ENCODE measurements around the gene MYO5B. TPM values are rescaled to one million over a fixed set of nuclear protein-coding genes. Genes with fewer than 3 reads are reported as not detected.

MYO5B gene
- total and polyA plus RNA-seq, 10 of the 15 experiments (the other 5 are each of a cell fraction or from before 2014, with no cell fraction given): 2.5 to 4.5 (median 3.3) TPM

DNA sequence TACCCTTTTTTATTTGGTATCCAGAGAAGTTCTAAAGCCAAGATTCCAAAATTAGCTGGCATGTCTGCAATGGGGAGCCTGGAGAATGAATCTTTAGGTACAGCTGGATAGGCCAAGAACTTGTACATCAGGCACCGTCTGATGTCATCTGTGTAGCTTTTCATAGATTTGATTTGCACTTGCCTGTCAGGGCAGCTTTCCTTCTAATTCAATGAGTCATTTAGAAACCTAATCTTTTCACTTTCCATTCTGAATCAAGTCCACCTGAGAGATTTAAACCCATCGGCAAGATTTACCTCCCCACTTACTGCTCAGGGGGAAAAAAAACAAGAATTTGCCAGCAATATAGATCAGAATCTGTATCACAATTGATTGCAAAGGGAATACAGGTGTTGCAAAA lies 320.7 kb downstream of the MYO5B start:
- CTCF ChIA-PET: interaction anchor here (0.9 to 2.5 kb wide), 2 partner anchors 11 to 15 kb away, joined by 3 to 18 read pairs; no protein-coding TSS in a partner anchor
- intact Hi-C loops (cut with micrococcal nuclease; ENCODE audit: unreplicated experiment): no loop called here
- FAIRE-seq (peak; percentile 84), DNase-seq (ENCODE audit: low read depth, low spot score) (no peak), ATAC-seq (peak; percentile 81)
- no peak overlapping the region for H3K4me3 ChIP-seq
- no TSS peak for BruUV-seq (replicated peaks)
- no peak overlapping the region for H3K9ac ChIP-seq (ENCODE audit: control insufficient read depth, insufficient read depth, low read length)
- no peaks in the 10 kb centered on the region for H3K9me3 ChIP-seq (replicated peaks; ENCODE audit: control insufficient read depth, insufficient read depth, low read length)
- POLR2A ChIA-PET: no interaction called here
- WGBS (ENCODE audit: insufficient coverage, insufficient replicate concordance, low lambda C conversion rate, missing lambda C conversion rate): 2% methylated on average over 2 of the region's 2 CpGs
- peaks cover 0 to 3% of the 10 kb centered on the region in 2 experiments; a peak in 1 of 4 replicates for H3K27me3 ChIP-seq (replicated peaks in 1 of 2; ENCODE audit: control insufficient read depth in 2 of 2, insufficient read depth in 2 of 2, low read length in 1 of 2)
- in situ Hi-C loops (cut with MboI): no loop called here
- no peak overlapping the region for H2AFZ ChIP-seq (ENCODE audit: control insufficient read depth, low read depth, low read length)
- no peak overlapping the region for H3K27ac ChIP-seq (ENCODE audit: control insufficient read depth, insufficient read depth)
- RAD21 ChIA-PET (ENCODE audit: unreplicated experiment): interaction anchor here (0.8 to 1.0 kb wide), 2 partner anchors 16 to 36 kb away, joined by 3 read pairs; no protein-coding TSS in a partner anchor
- SMC1A ChIA-PET (ENCODE audit: uncharacterized antibody, unreplicated experiment): interaction anchor here (1.1 kb wide), 2 partner anchors 14 to 308 kb away, joined by 3 read pairs; no protein-coding TSS in a partner anchor
- peaks cover 3% of the 10 kb centered on the region for H3K4me1 ChIP-seq (ENCODE audit: control insufficient read depth, insufficient read depth, low read length)
- H3K36me3 ChIP-seq (ENCODE audit: control insufficient read depth in 2 of 2, insufficient read depth in 2 of 2, low read length in 1 of 2): no peaks in the 10 kb centered on the region
- H4K20me1 ChIP-seq (ENCODE audit: control insufficient read depth, insufficient read depth): no peaks in the 10 kb centered on the region
- no peak overlapping the region for H3K4me2 ChIP-seq (ENCODE audit: control insufficient read depth, insufficient read depth)
- no peaks in the 10 kb centered on the region for H3K79me2 ChIP-seq (ENCODE audit: control insufficient read depth, insufficient read depth, low read length)
- TF ChIP-seq YBX1 (IDR thresholded peaks at IDR 0.05) (no peak), WRNIP1 (IDR thresholded peaks at IDR 0.05; ENCODE audit: borderline replicate concordance, low read depth, low read length) (no peak), BMI1 (IDR thresholded peaks at IDR 0.05; ENCODE audit: borderline replicate concordance) (no peak), NBN (IDR thresholded peaks at IDR 0.05) (no peak), MTA2 (IDR thresholded peaks at IDR 0.05; ENCODE audit: low read depth) (no peak), MYB (IDR thresholded peaks at IDR 0.05; ENCODE audit: borderline replicate concordance, low read depth, low read length) (no peak), FOXK2 (IDR thresholded peaks at IDR 0.05) (no peak), CREB1 (IDR thresholded peaks at IDR 0.05; ENCODE audit: low read depth) (0 out of 2 replicates have a peak, but pooled peaks have one; percentile 23), ZNF622 (IDR thresholded peaks at IDR 0.05) (no peak), DPF2 (IDR thresholded peaks at IDR 0.05) (peak; percentile 31; the same call in 1 of the 2 replicates), NR2C1 (IDR thresholded peaks at IDR 0.05) (no peak), BCL11A (IDR thresholded peaks at IDR 0.05; ENCODE audit: low read depth, low read length) (no peak)
- TF ChIP-seq, protein P1, sequence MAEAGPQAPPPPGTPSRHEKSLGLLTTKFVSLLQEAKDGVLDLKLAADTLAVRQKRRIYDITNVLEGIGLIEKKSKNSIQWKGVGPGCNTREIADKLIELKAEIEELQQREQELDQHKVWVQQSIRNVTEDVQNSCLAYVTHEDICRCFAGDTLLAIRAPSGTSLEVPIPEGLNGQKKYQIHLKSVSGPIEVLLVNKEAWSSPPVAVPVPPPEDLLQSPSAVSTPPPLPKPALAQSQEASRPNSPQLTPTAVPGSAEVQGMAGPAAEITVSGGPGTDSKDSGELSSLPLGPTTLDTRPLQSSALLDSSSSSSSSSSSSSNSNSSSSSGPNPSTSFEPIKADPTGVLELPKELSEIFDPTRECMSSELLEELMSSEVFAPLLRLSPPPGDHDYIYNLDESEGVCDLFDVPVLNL (IDR thresholded peaks at IDR 0.05; ENCODE audit: low read depth, low read length): no peak
- TF ChIP-seq, protein P2, sequence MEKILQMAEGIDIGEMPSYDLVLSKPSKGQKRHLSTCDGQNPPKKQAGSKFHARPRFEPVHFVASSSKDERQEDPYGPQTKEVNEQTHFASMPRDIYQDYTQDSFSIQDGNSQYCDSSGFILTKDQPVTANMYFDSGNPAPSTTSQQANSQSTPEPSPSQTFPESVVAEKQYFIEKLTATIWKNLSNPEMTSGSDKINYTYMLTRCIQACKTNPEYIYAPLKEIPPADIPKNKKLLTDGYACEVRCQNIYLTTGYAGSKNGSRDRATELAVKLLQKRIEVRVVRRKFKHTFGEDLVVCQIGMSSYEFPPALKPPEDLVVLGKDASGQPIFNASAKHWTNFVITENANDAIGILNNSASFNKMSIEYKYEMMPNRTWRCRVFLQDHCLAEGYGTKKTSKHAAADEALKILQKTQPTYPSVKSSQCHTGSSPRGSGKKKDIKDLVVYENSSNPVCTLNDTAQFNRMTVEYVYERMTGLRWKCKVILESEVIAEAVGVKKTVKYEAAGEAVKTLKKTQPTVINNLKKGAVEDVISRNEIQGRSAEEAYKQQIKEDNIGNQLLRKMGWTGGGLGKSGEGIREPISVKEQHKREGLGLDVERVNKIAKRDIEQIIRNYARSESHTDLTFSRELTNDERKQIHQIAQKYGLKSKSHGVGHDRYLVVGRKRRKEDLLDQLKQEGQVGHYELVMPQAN (conservative IDR thresholded peaks at IDR 0.05): no peak
- TF ChIP-seq, protein P3, sequence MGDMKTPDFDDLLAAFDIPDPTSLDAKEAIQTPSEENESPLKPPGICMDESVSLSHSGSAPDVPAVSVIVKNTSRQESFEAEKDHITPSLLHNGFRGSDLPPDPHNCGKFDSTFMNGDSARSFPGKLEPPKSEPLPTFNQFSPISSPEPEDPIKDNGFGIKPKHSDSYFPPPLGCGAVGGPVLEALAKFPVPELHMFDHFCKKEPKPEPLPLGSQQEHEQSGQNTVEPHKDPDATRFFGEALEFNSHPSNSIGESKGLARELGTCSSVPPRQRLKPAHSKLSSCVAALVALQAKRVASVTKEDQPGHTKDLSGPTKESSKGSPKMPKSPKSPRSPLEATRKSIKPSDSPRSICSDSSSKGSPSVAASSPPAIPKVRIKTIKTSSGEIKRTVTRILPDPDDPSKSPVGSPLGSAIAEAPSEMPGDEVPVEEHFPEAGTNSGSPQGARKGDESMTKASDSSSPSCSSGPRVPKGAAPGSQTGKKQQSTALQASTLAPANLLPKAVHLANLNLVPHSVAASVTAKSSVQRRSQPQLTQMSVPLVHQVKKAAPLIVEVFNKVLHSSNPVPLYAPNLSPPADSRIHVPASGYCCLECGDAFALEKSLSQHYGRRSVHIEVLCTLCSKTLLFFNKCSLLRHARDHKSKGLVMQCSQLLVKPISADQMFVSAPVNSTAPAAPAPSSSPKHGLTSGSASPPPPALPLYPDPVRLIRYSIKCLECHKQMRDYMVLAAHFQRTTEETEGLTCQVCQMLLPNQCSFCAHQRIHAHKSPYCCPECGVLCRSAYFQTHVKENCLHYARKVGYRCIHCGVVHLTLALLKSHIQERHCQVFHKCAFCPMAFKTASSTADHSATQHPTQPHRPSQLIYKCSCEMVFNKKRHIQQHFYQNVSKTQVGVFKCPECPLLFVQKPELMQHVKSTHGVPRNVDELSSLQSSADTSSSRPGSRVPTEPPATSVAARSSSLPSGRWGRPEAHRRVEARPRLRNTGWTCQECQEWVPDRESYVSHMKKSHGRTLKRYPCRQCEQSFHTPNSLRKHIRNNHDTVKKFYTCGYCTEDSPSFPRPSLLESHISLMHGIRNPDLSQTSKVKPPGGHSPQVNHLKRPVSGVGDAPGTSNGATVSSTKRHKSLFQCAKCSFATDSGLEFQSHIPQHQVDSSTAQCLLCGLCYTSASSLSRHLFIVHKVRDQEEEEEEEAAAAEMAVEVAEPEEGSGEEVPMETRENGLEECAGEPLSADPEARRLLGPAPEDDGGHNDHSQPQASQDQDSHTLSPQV (IDR thresholded peaks at IDR 0.05): no peak
- TF ChIP-seq, protein P4, sequence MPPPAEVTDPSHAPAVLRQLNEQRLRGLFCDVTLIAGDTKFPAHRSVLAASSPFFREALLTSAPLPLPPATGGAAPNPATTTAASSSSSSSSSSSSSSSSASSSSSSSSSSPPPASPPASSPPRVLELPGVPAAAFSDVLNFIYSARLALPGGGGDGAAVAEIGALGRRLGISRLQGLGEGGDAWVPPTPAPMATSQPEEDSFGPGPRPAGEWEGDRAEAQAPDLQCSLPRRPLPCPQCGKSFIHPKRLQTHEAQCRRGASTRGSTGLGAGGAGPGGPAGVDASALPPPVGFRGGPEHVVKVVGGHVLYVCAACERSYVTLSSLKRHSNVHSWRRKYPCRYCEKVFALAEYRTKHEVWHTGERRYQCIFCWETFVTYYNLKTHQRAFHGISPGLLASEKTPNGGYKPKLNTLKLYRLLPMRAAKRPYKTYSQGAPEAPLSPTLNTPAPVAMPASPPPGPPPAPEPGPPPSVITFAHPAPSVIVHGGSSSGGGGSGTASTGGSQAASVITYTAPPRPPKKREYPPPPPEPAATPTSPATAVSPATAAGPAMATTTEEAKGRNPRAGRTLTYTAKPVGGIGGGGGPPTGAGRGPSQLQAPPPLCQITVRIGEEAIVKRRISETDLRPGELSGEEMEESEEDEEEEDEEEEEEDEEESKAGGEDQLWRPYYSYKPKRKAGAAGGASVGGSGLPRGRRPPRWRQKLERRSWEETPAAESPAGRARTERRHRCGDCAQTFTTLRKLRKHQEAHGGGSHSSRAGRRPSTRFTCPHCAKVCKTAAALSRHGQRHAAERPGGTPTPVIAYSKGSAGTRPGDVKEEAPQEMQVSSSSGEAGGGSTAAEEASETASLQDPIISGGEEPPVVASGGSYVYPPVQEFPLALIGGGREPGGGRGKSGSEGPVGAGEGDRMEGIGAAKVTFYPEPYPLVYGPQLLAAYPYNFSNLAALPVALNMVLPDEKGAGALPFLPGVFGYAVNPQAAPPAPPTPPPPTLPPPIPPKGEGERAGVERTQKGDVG (CRISPR knock-in tag; IDR thresholded peaks at IDR 0.05): no peak
